Cardiac muscle cell (in vitro differentiated cells and primary cell): ENCODE measurements around the gene BRD3. TPM values are rescaled to one million over a fixed set of nuclear protein-coding genes. Genes with fewer than 3 reads are reported as not detected.

Experiments
- DNase-seq, 2 donors: peaks; one replicate each; pipeline versions ENCODE4 v3.0.0 to v3.0.0-alpha.2; 2010 to 2017; ENCODE audit warnings: low read depth in 1 of 2, low spot score in 1 of 2
- H3K27ac ChIP-seq: fragments of 200-600 bp; sonication (generic); 2 replicates; pipeline ENCODE4 v1.5.1; 2016
- H3K27me3 ChIP-seq: fragments of 200-600 bp; sonication (generic); 2 replicates; pipeline ENCODE4 v1.6.0; 2016; ENCODE audit warnings: control low read depth
- H3K36me3 ChIP-seq: fragments of 200-600 bp; sonication (generic); 2 replicates; pipeline ENCODE4 v1.5.1; 2016; ENCODE audit warnings: control low read depth
- H3K4me1 ChIP-seq: fragments of 200-600 bp; sonication (generic); 2 replicates; pipeline ENCODE4 v1.8.1; 2017; ENCODE audit warnings: low read depth, mild to moderate bottlenecking, mixed run types
- H3K4me3 ChIP-seq: fragments of 200-600 bp; sonication (generic); 2 replicates; pipeline ENCODE4 v1.5.1; 2016; ENCODE audit warnings: mild to moderate bottlenecking
- H3K9me3 ChIP-seq: fragments of 200-600 bp; sonication (generic); 2 replicates; pipeline ENCODE4 v1.5.1; 2017; ENCODE audit warnings: low read depth, mild to moderate bottlenecking, control low read depth
- CTCF ChIP-seq: IDR thresholded peaks from 2 replicates; pipeline ENCODE4 v1.5.1; 2012; ENCODE audit warnings: low read depth, mild to moderate bottlenecking, low read length
- polyA plus RNA-seq: library from polyadenylated mRNA; unstranded; fragments of >200 nt; fragmentation: Nextera tagmentation; extraction: Ambion mirVana; gene quantifications from 2 replicates; pipeline ENCODE4 v1.2.1, GENCODE V29; 2016
- total RNA-seq: library from RNA; depleted of rRNA; stranded (reverse); fragments of >200 nt; gene quantifications from 2 replicates; pipeline ENCODE4 v1.2.3, GENCODE V29; 2016

The BRD3 gene
- total and polyA plus RNA-seq, 2 experiments from 2014 or later, result 42.6 to 44.9 TPM

- no peak overlapping the region for H3K27ac ChIP-seq
- H3K4me3 ChIP-seq, result no peak overlapping the region
- H3K4me1 ChIP-seq, result no peaks in the 10 kb centered on the region
- no peaks in the 10 kb centered on the region for H3K27me3 ChIP-seq
- no peak for DNase-seq
- TF ChIP-seq CTCF, result no peak
- no peaks in the 10 kb centered on the region for H3K36me3 ChIP-seq
- peaks cover 3% of the 10 kb centered on the region for H3K9me3 ChIP-seq
Measured at GRCh38 chr9:134007571-134007970, 60.3 kb downstream of the BRD3 start.

GRCh38 chr9:134007150-134007549, 60.7 kb downstream of the BRD3 start:
- H3K36me3 ChIP-seq, result no peaks in the 10 kb centered on the region
- TF ChIP-seq CTCF, result no peak
- no peaks in the 10 kb centered on the region for H3K27me3 ChIP-seq
- peaks cover 3% of the 10 kb centered on the region for H3K9me3 ChIP-seq
- no peaks in the 10 kb centered on the region for H3K4me1 ChIP-seq
- peak in 1 of 2 donors; percentile 29 for DNase-seq
- H3K27ac ChIP-seq, result no peak overlapping the region
- no peak overlapping the region for H3K4me3 ChIP-seq

- no peak overlapping the region for H3K27ac ChIP-seq
- TF ChIP-seq CTCF, result no peak
- H3K9me3 ChIP-seq, result no peaks in the 10 kb centered on the region
- H3K36me3 ChIP-seq, result no peaks in the 10 kb centered on the region
- H3K4me3 ChIP-seq, result no peak overlapping the region
- no peak for DNase-seq
- H3K27me3 ChIP-seq, result no peaks in the 10 kb centered on the region
- no peaks in the 10 kb centered on the region for H3K4me1 ChIP-seq
Measured at GRCh38 chr9:134005381-134005780, 62.4 kb downstream of the BRD3 start.

GRCh38 chr9:134004881-134005280, 62.9 kb downstream of the BRD3 start:
- DNase-seq, result no peak

GRCh38 chr9:134004131-134004873, 63.5 kb downstream of the BRD3 start:
- Histone ChIP-seq H3K4me3 (no peak overlapping the region), H3K36me3 (no peaks in the 10 kb centered on the region), H3K27ac (no peak overlapping the region), H3K27me3 (no peaks in the 10 kb centered on the region), H3K4me1 (no peaks in the 10 kb centered on the region), H3K9me3 (no peaks in the 10 kb centered on the region)
- no peak for TF ChIP-seq CTCF
- DNase-seq, result no peak

More at GRCh38 chr9:134004881-134005280, 62.9 kb downstream of the BRD3 start:
- Histone ChIP-seq H3K36me3 (no peaks in the 10 kb centered on the region), H3K4me3 (no peak overlapping the region), H3K27me3 (no peaks in the 10 kb centered on the region), H3K9me3 (no peaks in the 10 kb centered on the region), H3K27ac (no peak overlapping the region), H3K4me1 (no peaks in the 10 kb centered on the region)
- TF ChIP-seq CTCF, result no peak
